Measurements from ENCODE around the gene KRTAP4-11.
"Not testable (repeated sequence)": the region's sequence is repeated elsewhere in the genome, so short reads cannot be mapped to it uniquely, and the experiment has no call there.

The KRTAP4-11 gene

DNA sequence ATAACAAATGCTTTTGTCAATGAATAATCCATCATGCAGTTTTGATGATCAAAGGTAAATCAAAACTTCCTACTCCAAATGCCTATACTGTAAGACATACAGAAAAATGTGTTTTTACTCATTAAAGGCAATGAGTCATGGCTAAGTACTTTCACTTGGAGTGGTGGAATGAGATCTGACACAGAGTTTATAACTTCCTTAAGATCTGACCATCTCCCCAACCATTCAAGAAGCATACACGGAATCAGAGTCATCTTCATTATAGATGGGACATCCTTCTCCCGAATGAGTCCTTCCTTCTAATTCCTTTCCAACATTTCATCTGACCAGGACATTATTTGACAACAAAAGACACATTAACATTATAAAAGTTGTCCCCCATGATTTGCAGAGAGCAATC, 34.7 kb downstream of the KRTAP4-11 start:
- DNase-seq, result not testable (repeated sequence)

DNA sequence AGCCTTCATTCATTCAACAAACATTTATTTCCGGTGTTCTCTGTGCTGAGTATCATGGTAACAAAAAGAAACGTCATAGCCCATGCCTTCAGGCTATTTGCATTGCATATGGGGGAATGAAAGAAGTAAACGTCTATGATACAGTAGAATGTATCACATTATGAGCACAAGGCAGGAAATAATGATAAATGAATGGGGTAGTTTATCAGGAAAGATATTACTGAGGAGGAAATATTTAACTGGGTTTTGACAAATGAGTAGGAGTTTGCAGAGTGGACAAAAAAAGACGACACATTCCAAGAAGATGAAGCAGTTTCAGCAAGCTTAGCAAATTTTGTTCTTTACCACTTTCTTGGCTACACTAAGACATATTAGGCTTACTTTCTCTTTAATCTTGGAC, 35.5 kb downstream of the KRTAP4-11 start:
- DNase-seq, result no peak

DNA sequence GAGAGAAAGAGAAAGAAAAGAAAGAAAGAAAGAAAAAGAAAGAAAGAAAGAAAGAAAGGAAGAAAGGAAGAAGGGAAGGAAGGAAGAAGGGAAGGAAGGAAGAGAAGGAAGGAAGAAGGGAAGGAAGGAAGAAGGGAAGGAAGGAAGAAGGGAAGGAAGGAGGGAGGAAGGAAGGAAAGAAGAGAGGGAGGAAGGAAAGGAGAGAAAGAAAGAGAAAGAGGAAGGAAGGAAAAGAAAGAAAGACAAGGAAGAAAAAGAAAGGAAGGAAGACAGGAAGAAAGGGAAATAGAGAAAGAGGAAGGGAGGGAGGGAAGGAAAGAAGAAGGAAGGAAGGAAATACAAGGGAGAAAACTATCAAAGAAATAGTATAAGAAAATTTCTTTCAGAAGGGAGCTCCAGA, 41.4 kb downstream of the KRTAP4-11 start:
- no peak for DNase-seq

DNA sequence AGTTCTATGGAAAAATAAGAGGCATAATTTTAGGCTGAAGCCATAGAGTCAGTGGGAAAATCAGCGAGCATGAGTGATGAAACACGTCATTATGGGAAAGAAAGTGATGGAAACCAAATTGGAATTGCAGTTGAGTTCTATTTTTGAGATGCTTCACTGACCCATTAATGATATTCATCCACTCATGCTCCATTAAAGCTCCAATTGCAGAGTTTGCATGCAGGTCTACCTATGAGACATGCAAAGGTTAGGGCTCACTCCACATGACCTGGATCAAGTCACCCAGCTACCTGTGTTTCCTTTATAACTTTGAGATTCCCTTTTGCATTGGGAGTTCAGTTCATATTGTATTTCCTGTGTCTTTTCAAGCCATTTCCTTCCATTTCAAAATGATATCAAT, 44.5 kb downstream of the KRTAP4-11 start:
- DNase-seq, result no peak

DNA sequence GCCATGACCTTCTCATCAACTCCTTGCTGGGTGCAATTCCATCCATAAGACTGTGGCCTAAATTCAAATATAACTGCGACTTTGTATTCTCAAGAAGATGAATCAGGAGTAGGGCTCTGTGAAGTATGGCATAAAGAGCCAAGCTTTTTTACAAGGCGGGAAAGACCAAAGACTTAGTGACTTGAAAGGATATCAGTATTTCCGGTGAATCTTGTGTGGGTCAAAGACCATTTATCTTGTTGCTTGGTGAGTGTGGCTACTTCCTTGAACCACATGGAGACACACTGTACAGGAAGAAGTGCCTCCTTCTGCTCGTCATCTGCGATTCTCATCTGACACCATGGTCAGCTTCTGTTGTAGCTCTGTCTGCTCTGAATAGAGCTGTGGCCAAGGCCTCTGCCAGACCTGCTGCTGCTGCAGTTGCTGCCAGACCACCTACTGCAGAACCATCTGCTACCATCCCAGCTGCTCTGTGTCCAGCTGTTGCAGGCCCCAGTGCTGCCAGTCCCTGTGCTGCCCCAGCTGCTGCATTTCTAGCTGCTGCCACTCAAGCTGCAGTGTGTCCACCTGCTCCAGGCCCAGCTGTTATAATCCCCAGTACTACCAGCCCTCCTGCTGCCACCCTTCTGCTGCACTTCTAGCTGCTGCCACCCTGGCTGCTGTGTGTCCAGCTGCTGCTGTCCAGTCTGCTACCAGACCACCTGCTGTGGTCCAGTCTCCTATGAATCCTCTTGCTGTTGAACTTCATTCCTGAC, 46.4 kb downstream of the KRTAP4-11 start:
- peak; percentile 38 for DNase-seq

DNA sequence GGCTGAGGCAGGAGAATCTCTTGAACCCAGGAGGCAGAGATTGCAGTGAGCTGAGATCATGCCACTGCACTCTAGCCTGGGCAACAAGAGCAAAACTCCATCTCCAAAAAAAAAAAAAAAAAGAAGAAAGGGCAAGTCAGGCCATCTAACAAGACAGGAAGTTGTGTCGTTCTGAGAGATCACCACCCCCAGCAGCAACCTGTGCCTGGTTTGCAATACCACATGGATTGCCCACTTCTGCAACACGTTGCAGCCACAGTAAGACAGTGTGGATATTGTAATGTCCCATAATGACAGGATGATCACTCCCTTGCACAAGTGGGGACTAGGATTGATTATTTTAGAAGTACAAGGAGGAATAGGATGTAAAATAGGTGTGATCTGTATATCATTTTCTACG, 49.1 kb downstream of the KRTAP4-11 start:
- no peak for DNase-seq

DNA sequence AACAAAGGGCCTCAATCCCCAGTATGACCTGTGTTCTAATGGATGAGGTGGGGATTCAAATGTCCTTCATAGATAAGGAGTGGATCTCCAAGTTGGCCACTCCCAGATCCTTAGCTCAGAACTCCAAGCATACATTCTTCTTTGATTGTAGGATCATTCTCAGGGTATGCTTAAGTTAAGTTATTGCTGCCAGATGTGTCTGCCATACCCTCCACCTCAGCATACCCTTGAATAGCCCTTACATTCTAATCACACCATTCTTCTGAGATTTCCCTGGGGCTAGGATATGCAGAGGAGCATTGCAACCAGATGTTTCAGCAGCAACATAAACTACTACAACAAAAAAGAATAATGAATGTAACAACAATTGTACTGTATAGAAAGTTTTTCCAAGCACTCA, 50.9 kb downstream of the KRTAP4-11 start:
- DNase-seq, result no peak

Data from right hindlimb (tissue), 1 donor.